Measurements from ENCODE around the gene MAPK10. TPM values are rescaled to one million over a fixed set of nuclear protein-coding genes. Genes with fewer than 3 reads are reported as not detected.

The MAPK10 gene
- total RNA-seq (2014; rRNA removed; shearing (Covaris generic); ENCODE audit: low replicate concordance): 230 and 423 TPM in 2 replicates

GRCh38 chr4:86359944-86360478, at the start of gene MAPK10:
TSS of gene MAPK10 (minus strand) at chr4:86360053.
- DNase-seq: peak; percentile 99
- Histone ChIP-seq H2AFZ (ENCODE audit: low read length) (peak within 1 kb of the TSS; percentile 46; the same call in 1 of the 2 replicates), H3K9ac (ENCODE audit: low read length) (peak within 1 kb of the TSS; percentile 95), H3K36me3 (ENCODE audit: insufficient read depth, low read length) (peaks cover 15% of the 10 kb centered on the region), H3K27me3 (ENCODE audit: low read length) (no peaks in the 10 kb centered on the region), H3K79me2 (ENCODE audit: low read length) (peaks cover 47% of the 10 kb centered on the region), H3K4me1 (ENCODE audit: low read length) (peaks cover 50% of the 10 kb centered on the region), H3K27ac (ENCODE audit: low read length) (peak within 1 kb of the TSS; percentile 96), H3K4me3 (ENCODE audit: low read length) (peak within 1 kb of the TSS; percentile 77), H3K9me3 (ENCODE audit: low read length) (no peaks in the 10 kb centered on the region), H3K4me2 (ENCODE audit: low read depth, low read length, poor library complexity, severe bottlenecking) (peak within 1 kb of the TSS; percentile 95), H3K9me2 (replicated peaks; ENCODE audit: insufficient read depth, low read length) (no peaks in the 10 kb centered on the region), H4K20me1 (ENCODE audit: insufficient read depth, low read depth, low read length) (no peaks in the 10 kb centered on the region)

- Histone ChIP-seq H4K20me1 (ENCODE audit: insufficient read depth, low read depth, low read length) (no peaks in the 10 kb centered on the region), H3K36me3 (ENCODE audit: insufficient read depth, low read length) (no peaks in the 10 kb centered on the region), H2AFZ (ENCODE audit: low read length) (no peak overlapping the region; the same call in 1 of the 2 replicates), H3K9ac (ENCODE audit: low read length) (no peak overlapping the region), H3K27ac (ENCODE audit: low read length) (no peak overlapping the region), H3K4me1 (ENCODE audit: low read length) (no peaks in the 10 kb centered on the region), H3K9me2 (replicated peaks; ENCODE audit: insufficient read depth, low read length) (no peaks in the 10 kb centered on the region), H3K27me3 (ENCODE audit: low read length) (no peaks in the 10 kb centered on the region), H3K9me3 (ENCODE audit: low read length) (no peaks in the 10 kb centered on the region), H3K79me2 (ENCODE audit: low read length) (no peaks in the 10 kb centered on the region), H3K4me2 (ENCODE audit: low read depth, low read length, poor library complexity, severe bottlenecking) (no peak overlapping the region), H3K4me3 (ENCODE audit: low read length) (no peak overlapping the region)
- no peak for DNase-seq
These were observed 43.7 kb upstream of the MAPK10 start for GRCh38 chr4:86403575-86403974.

- Histone ChIP-seq H3K4me1 (ENCODE audit: low read length) (no peaks in the 10 kb centered on the region), H3K9me3 (ENCODE audit: low read length) (no peaks in the 10 kb centered on the region), H3K9ac (ENCODE audit: low read length) (no peak overlapping the region), H3K27me3 (ENCODE audit: low read length) (no peaks in the 10 kb centered on the region), H3K79me2 (ENCODE audit: low read length) (no peaks in the 10 kb centered on the region), H4K20me1 (ENCODE audit: insufficient read depth, low read depth, low read length) (no peaks in the 10 kb centered on the region), H3K9me2 (replicated peaks; ENCODE audit: insufficient read depth, low read length) (no peaks in the 10 kb centered on the region), H3K27ac (ENCODE audit: low read length) (no peak overlapping the region), H2AFZ (ENCODE audit: low read length) (no peak overlapping the region), H3K4me2 (ENCODE audit: low read depth, low read length, poor library complexity, severe bottlenecking) (no peak overlapping the region), H3K4me3 (ENCODE audit: low read length) (no peak overlapping the region), H3K36me3 (ENCODE audit: insufficient read depth, low read length) (no peaks in the 10 kb centered on the region)
- DNase-seq: no peak
These were observed 42.0 kb upstream of the MAPK10 start for GRCh38 chr4:86401826-86402225.

- no peak overlapping the region for H3K4me2 ChIP-seq (ENCODE audit: low read depth, low read length, poor library complexity, severe bottlenecking)
- no peak overlapping the region for H2AFZ ChIP-seq (ENCODE audit: low read length)
- no peaks in the 10 kb centered on the region for H3K27me3 ChIP-seq (ENCODE audit: low read length)
- no peak for DNase-seq
- H3K79me2 ChIP-seq (ENCODE audit: low read length): no peaks in the 10 kb centered on the region
- no peak overlapping the region for H3K9ac ChIP-seq (ENCODE audit: low read length)
- no peaks in the 10 kb centered on the region for H3K9me3 ChIP-seq (ENCODE audit: low read length)
- no peaks in the 10 kb centered on the region for H3K9me2 ChIP-seq (replicated peaks; ENCODE audit: insufficient read depth, low read length)
- H3K4me1 ChIP-seq (ENCODE audit: low read length): no peaks in the 10 kb centered on the region
- H3K4me3 ChIP-seq (ENCODE audit: low read length): no peak overlapping the region
- H4K20me1 ChIP-seq (ENCODE audit: insufficient read depth, low read depth, low read length): no peaks in the 10 kb centered on the region
- H3K27ac ChIP-seq (ENCODE audit: low read length): no peak overlapping the region
- no peaks in the 10 kb centered on the region for H3K36me3 ChIP-seq (ENCODE audit: insufficient read depth, low read length)
These were observed 40.4 kb upstream of the MAPK10 start for GRCh38 chr4:86400216-86400615.

- H3K9ac ChIP-seq (ENCODE audit: low read length): no peak overlapping the region
- H3K27ac ChIP-seq (ENCODE audit: low read length): no peak overlapping the region
- no peaks in the 10 kb centered on the region for H3K4me1 ChIP-seq (ENCODE audit: low read length)
- no peaks in the 10 kb centered on the region for H3K9me3 ChIP-seq (ENCODE audit: low read length)
- no peaks in the 10 kb centered on the region for H3K9me2 ChIP-seq (replicated peaks; ENCODE audit: insufficient read depth, low read length)
- H3K79me2 ChIP-seq (ENCODE audit: low read length): no peaks in the 10 kb centered on the region
- DNase-seq: no peak
- H3K4me3 ChIP-seq (ENCODE audit: low read length): no peak overlapping the region
- H2AFZ ChIP-seq (ENCODE audit: low read length): no peak overlapping the region
- H3K27me3 ChIP-seq (ENCODE audit: low read length): no peaks in the 10 kb centered on the region
- H3K36me3 ChIP-seq (ENCODE audit: insufficient read depth, low read length): no peaks in the 10 kb centered on the region
- H3K4me2 ChIP-seq (ENCODE audit: low read depth, low read length, poor library complexity, severe bottlenecking): no peak overlapping the region
- no peaks in the 10 kb centered on the region for H4K20me1 ChIP-seq (ENCODE audit: insufficient read depth, low read depth, low read length)
These were observed 38.3 kb upstream of the MAPK10 start for GRCh38 chr4:86398187-86398586.

- H2AFZ ChIP-seq (ENCODE audit: low read length): no peak overlapping the region
These were observed 33.9 kb upstream of the MAPK10 start for GRCh38 chr4:86393749-86394148.

GRCh38 chr4:86389664-86390063, 29.8 kb upstream of the MAPK10 start:
- Histone ChIP-seq H3K27me3 (ENCODE audit: low read length) (no peaks in the 10 kb centered on the region), H3K36me3 (ENCODE audit: insufficient read depth, low read length) (no peaks in the 10 kb centered on the region), H3K27ac (ENCODE audit: low read length) (no peak overlapping the region), H3K4me3 (ENCODE audit: low read length) (no peak overlapping the region), H3K9me2 (replicated peaks; ENCODE audit: insufficient read depth, low read length) (no peaks in the 10 kb centered on the region), H3K4me2 (ENCODE audit: low read depth, low read length, poor library complexity, severe bottlenecking) (no peak overlapping the region), H3K9me3 (ENCODE audit: low read length) (no peaks in the 10 kb centered on the region), H2AFZ (ENCODE audit: low read length) (no peak overlapping the region), H3K9ac (ENCODE audit: low read length) (no peak overlapping the region), H4K20me1 (ENCODE audit: insufficient read depth, low read depth, low read length) (no peaks in the 10 kb centered on the region), H3K4me1 (ENCODE audit: low read length) (peaks cover 13% of the 10 kb centered on the region), H3K79me2 (ENCODE audit: low read length) (no peaks in the 10 kb centered on the region)
- DNase-seq: no peak

More at GRCh38 chr4:86393749-86394148, 33.9 kb upstream of the MAPK10 start:
- H3K36me3 ChIP-seq (ENCODE audit: insufficient read depth, low read length): no peaks in the 10 kb centered on the region
- H3K9me2 ChIP-seq (replicated peaks; ENCODE audit: insufficient read depth, low read length): no peaks in the 10 kb centered on the region
- no peak overlapping the region for H3K4me3 ChIP-seq (ENCODE audit: low read length)
- peaks cover 9% of the 10 kb centered on the region for H3K4me1 ChIP-seq (ENCODE audit: low read length)
- H4K20me1 ChIP-seq (ENCODE audit: insufficient read depth, low read depth, low read length): no peaks in the 10 kb centered on the region
- no peaks in the 10 kb centered on the region for H3K79me2 ChIP-seq (ENCODE audit: low read length)
- H3K9me3 ChIP-seq (ENCODE audit: low read length): no peaks in the 10 kb centered on the region
- H3K27ac ChIP-seq (ENCODE audit: low read length): no peak overlapping the region
- H3K27me3 ChIP-seq (ENCODE audit: low read length): no peaks in the 10 kb centered on the region
- H3K4me2 ChIP-seq (ENCODE audit: low read depth, low read length, poor library complexity, severe bottlenecking): peak overlapping the region; percentile 2
- H3K9ac ChIP-seq (ENCODE audit: low read length): no peak overlapping the region
- no peak for DNase-seq

- no peaks in the 10 kb centered on the region for H4K20me1 ChIP-seq (ENCODE audit: insufficient read depth, low read depth, low read length)
- H3K9ac ChIP-seq (ENCODE audit: low read length): no peak overlapping the region
- H3K4me1 ChIP-seq (ENCODE audit: low read length): peaks cover 13% of the 10 kb centered on the region
- H3K79me2 ChIP-seq (ENCODE audit: low read length): no peaks in the 10 kb centered on the region
- H3K9me2 ChIP-seq (replicated peaks; ENCODE audit: insufficient read depth, low read length): no peaks in the 10 kb centered on the region
- no peak overlapping the region for H2AFZ ChIP-seq (ENCODE audit: low read length)
- H3K4me2 ChIP-seq (ENCODE audit: low read depth, low read length, poor library complexity, severe bottlenecking): no peak overlapping the region
- H3K9me3 ChIP-seq (ENCODE audit: low read length): no peaks in the 10 kb centered on the region
- no peak overlapping the region for H3K27ac ChIP-seq (ENCODE audit: low read length)
- DNase-seq: no peak
- no peak overlapping the region for H3K4me3 ChIP-seq (ENCODE audit: low read length)
- no peaks in the 10 kb centered on the region for H3K27me3 ChIP-seq (ENCODE audit: low read length)
- H3K36me3 ChIP-seq (ENCODE audit: insufficient read depth, low read length): no peaks in the 10 kb centered on the region
These were observed 28.4 kb upstream of the MAPK10 start for GRCh38 chr4:86388252-86388651.
